Activated naive CD4-positive, alpha-beta T cell treated with anti-CD3 and anti-CD28 coated beads, Interleukin-2, amount 50 U/mL, for 24 hours (primary cell): ENCODE measurements around the gene KRT31.

ENCODE experiments used
- H3K27ac Mint-ChIP-seq: one replicate; pipeline ENCODE4 v1.8.0; 2021; ENCODE audit warnings: mild to moderate bottlenecking, mixed read lengths
- H3K27me3 Mint-ChIP-seq: one replicate; pipeline ENCODE4 v1.8.0; 2021; ENCODE audit warnings: mixed read lengths
- H3K36me3 Mint-ChIP-seq: one replicate; pipeline ENCODE4 v1.8.0; 2021; ENCODE audit warnings: mixed read lengths
- H3K4me1 Mint-ChIP-seq: one replicate; pipeline ENCODE4 v1.8.0; 2021; ENCODE audit warnings: mixed read lengths
- H3K4me3 Mint-ChIP-seq: one replicate; pipeline ENCODE4 v1.8.0; 2021; ENCODE audit warnings: mild to moderate bottlenecking, mixed read lengths
- H3K9me3 Mint-ChIP-seq: one replicate; pipeline ENCODE4 v1.8.0; 2021; ENCODE audit warnings: mixed read lengths

KRT31 gene

GRCh38 chr17:41345992-41346391 lies 51.4 kb downstream of the KRT31 start:
- H3K4me1 Mint-ChIP-seq: peaks cover 26% of the 10 kb centered on the region
- H3K4me3 Mint-ChIP-seq: no peak overlapping the region
- no peak overlapping the region for H3K27ac Mint-ChIP-seq
- H3K9me3 Mint-ChIP-seq: peaks cover 6% of the 10 kb centered on the region
- peaks cover 8% of the 10 kb centered on the region for H3K36me3 Mint-ChIP-seq
- no peaks in the 10 kb centered on the region for H3K27me3 Mint-ChIP-seq
